ENCODE results near the gene CYSLTR2.
"Not testable (repeated sequence)": the region's sequence is repeated elsewhere in the genome, so short reads cannot be mapped to it uniquely, and the experiment has no call there.

Gene CYSLTR2

DNA sequence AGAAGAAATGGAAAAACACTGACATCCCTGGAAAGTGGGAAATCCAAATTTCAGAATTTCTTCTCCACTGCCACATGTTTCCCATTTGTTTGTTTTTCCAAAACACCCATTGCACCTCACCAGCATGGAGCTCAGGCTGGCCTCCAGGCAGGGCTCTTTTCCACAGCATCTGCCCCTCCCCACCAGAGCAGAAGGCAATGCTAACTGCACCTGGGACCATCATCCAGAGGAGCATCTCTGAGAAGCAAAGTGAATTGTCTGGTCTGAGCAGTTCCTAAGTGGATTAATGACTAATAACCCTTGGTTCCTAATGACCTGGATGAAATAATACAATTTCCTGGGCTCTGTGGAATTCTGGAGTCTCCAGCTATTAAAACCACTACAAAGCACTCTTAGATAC is 8.8 kb upstream of the CYSLTR2 start:
- no peak for DNase-seq (ENCODE audit: low read depth, low spot score)

DNA sequence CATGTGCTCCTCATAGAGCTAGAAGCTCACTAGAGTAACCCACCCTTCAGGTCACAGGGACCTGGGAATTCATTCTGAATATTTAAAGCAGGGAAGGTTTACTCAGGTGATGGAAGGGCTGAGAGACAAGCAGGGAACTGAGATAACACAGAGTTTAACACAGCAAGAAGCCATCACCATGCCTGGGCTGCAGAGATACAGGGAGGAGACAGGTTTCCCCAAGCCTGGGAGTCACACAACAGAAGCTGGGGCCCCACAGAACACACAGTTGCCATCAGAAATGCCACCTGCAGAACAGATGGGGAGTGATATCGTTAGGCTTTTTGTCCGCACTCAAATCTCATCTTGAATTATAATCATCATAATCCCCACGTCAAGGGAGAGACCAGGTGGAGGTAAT is 7.9 kb upstream of the CYSLTR2 start:
- DNase-seq (ENCODE audit: low read depth, low spot score), result no peak

DNA sequence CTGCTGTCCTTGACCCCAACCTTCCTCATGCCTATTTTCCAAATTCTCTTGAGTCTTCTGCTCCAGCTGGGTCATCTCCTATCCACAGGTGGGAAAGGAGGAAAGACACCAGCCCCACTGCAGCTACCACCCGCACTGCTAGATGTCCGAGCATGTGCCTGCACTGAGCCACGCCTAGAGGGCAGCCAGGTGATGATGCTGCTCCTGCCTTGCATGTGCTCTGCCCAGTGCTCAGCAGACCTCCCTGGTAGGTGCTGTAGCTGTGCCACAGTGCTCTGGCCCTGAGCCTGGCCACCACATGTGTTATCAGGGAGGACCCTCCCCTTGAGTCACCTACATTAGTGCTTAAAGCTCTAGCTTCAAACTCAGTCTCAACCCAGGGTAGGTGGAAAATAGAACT is 6.9 kb upstream of the CYSLTR2 start:
- DNase-seq (ENCODE audit: low read depth, low spot score), result no peak

DNA sequence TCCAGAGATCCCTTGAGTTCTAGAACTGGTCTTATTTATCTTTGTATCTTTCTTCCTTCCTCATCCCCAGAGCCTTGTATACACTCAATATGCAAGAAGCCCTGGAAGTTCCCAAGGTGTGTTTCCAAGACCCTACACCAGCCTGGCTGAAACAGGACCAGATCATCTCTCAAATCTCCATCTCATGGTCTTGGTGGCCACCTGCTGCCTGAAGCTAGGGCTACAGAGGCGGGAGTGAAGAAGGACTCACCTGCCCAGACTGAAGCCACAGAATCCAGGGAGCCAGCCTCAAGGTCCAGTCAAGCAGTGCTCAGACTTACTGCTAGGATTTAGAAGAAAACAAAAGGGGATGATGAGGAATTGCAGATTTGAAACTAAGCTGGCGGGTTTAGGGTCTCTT is 6.1 kb upstream of the CYSLTR2 start:
- no peak for DNase-seq (ENCODE audit: low read depth, low spot score)

DNA sequence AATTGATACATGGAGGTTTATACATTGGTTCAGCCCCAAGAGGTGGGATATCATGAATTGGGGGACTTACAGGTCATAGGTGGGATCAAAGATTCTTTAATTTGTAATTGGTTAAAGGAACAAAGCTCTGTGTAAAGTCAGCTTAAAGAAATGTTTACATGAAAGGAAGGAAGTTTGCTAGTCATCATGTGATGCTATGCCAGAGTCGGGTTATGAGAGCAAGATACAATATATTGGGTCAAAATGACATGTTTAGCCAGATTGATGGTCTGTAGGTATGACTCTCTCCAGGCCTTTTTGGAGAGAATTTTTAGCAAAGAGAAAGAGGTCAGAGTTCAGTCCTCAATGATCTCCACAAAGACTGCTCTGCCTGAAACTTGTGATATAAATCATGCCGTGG is 5.3 kb upstream of the CYSLTR2 start:
- DNase-seq (ENCODE audit: low read depth, low spot score), result no peak

DNA sequence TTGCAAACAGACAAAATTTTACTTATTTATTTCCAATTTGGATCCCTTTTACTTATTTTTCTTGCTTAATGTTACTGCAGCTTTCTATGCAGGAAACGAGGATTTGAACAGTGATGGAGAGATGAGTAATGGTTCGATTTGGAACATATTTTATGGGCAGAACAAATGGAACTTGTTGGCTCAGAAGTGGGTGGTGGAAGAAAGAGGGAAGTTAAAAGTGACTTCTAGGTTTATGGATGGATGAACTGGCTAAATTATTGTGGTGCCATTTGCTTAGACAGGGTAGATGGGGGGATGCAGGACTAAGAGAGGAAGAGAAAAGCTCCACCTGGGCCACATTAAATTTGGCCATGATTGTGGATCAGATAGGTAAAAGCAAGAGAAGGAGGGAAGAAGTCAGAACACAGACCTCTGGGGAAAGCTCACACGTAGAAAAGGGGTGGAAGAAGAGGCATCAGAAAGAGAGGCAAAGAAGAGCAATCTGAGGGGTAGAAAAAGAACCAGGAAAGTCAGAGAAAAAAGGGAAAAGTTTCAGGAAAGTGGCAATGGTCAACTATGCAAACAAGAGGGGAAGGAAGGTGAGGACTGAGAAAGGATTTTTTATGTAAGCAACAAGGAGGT is 768 bp upstream of the CYSLTR2 start:
- DNase-seq (ENCODE audit: low read depth, low spot score), result no peak

DNA sequence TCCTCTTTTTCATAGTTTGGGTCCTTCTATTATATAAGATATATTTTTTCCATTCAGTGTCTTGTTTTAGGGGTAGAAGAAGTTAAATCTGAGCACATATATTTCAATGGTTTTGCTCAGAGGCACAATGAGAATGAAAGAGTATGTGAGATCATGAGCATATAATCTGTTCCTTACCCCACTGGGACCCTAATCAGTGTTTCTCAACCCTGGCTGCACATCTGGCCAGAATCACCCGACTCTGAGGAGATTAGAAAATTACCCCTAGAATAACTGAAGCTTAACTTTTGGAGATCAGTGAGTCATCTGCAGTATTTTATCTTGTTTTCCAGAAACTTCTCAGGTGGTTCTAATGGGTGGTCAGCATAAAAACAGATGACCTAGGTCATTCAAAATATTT is 782 bp downstream of the CYSLTR2 start:
- DNase-seq (ENCODE audit: low read depth, low spot score), result no peak

- DNase-seq (ENCODE audit: low read depth, low spot score), result no peak
These were observed 1.6 kb downstream of the CYSLTR2 start for GRCh38 chr13:48655291-48655690.

DNA sequence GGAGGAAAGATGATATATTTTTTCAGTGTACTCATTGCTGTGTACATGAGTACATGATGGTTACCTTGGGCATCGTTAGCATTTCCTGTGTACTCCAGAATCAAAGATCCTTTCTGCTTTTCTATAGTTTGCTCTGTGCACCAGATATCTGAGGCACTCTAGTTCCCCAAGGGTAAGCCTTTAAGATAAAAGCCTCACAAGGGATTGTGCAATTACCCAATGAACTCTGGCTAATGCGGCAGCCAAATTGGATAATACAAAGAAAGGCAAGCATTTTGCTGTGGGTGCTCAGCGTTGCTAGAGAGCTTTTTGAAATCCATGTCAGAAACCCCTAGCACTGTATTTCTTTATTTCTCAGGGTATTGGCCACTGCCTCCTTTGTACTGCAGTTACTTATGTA is 2.9 kb downstream of the CYSLTR2 start:
- DNase-seq (ENCODE audit: low read depth, low spot score), result no peak

GRCh38 chr13:48660361-48661076 is 6.8 kb downstream of the CYSLTR2 start:
- DNase-seq (ENCODE audit: low read depth, low spot score), result no peak

DNA sequence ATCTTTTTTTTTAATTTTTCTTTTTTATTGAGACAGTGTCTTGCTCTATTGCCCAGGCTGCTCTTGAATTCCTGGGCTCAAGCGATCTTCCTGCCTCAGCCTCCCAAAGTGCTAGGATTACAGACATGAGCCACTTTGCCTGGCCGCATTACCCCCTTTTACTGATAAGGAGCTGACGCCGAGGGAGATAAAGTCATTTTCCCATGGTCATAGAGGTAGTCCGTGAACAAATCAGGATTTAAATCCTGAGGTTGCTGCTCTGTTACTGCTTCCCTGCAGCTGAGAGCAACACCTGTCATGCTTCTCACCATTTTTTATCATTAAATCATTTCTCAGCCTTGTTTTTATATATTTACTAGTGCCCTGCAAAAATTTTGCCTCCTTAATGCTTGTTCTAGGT is 7.4 kb downstream of the CYSLTR2 start:
- no peak for DNase-seq (ENCODE audit: low read depth, low spot score)

DNA sequence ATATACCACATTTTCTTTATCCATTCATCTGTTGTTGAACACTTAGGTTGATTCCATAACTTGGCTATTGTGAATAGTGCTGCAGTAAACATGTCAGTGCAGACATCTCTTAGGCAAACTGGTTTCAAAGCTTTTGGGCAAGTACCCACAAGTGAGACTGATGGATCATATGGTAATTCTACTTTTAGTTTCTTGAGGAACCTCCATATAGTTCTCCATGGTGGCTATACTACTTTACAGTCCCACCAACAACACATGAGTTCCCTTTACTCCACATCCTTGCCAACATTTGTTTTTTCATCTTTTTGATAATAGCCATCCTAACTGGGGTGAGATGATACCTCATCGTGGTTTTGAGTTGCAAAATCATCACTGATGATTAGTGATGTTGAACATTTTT is 8.5 kb downstream of the CYSLTR2 start:
- no peak for DNase-seq (ENCODE audit: low read depth, low spot score)

GRCh38 chr13:48667136-48667535 is 13.4 kb downstream of the CYSLTR2 start:
- DNase-seq (ENCODE audit: low read depth, low spot score), result no peak

DNA sequence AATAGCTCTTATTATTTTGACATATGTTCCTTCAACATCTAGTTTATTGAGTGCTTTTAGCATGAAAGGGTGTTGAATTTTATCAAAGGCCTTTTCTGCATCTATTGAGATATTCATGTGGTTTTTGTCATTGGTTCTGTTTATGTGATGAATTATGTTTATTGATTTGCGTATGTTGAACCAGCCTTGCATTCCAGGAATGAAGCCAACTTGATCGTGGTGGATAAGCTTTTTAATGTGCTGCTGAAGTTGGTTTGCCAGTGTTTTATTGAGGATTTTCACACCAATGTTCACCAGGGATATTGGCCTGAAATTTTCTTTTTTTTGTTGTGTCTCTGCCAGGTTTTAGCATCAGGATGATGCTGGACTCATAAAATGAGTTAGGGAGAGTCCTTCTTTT is 17.7 kb downstream of the CYSLTR2 start:
- DNase-seq (ENCODE audit: low read depth, low spot score), result not testable (repeated sequence)

DNA sequence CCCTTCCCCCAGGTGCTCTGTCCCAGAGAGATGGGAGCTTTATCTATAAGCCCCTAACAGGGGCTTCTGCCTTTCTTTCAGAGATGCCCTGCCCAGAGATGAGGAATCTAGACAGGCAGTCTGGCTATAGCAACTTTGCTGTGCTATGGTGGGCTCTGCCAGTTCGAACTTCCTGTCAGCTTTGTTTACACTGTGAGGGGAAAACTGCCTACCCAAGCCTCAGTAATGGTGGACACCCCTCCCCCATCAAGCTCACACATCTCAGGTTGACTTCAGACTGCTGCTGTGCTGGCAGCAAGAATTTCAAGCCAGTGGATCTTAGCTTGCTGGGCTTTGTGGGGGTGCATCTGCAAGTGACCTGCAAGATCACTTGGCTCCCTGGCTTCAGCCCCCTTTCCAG is 21.5 kb downstream of the CYSLTR2 start:
- no peak for DNase-seq (ENCODE audit: low read depth, low spot score)

GRCh38 chr13:48678316-48678715 is 24.6 kb downstream of the CYSLTR2 start:
- DNase-seq (ENCODE audit: low read depth, low spot score), result no peak

DNA sequence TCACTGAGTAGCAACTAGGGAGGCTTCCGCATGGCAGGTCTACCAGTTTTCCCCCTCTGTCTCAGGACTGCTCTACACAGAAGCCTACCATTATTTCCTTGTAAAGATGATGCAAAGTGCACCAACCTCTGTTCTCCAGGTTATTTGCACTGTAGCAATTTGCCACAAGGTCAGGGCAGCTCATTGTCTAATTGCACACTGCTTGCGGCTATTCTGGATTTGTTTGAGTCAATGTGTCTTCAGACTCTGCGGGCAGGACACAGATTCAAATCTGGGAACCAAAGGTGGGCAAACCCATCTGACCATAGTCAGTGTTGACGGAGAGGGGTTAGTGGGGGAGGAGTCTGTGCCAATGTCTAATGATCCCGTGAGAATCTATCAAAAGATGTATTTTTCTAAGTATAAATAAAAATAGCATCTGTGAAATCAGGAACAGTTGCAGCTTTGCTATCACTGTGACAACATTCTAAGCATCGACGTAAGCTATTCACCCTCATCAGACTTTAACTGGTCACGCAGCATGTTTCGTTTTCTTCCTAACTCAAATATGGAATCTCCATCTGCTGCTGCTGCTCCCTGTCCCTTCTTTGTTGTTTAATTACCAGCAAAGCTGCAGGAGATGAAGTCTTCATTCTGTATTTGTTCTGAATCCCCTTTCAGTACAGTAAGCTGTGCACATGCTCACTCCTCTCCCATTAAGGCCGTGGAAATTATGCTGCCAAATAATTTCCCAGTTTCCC is 26.4 kb downstream of the CYSLTR2 start:
- no peak for DNase-seq (ENCODE audit: low read depth, low spot score)

DNA sequence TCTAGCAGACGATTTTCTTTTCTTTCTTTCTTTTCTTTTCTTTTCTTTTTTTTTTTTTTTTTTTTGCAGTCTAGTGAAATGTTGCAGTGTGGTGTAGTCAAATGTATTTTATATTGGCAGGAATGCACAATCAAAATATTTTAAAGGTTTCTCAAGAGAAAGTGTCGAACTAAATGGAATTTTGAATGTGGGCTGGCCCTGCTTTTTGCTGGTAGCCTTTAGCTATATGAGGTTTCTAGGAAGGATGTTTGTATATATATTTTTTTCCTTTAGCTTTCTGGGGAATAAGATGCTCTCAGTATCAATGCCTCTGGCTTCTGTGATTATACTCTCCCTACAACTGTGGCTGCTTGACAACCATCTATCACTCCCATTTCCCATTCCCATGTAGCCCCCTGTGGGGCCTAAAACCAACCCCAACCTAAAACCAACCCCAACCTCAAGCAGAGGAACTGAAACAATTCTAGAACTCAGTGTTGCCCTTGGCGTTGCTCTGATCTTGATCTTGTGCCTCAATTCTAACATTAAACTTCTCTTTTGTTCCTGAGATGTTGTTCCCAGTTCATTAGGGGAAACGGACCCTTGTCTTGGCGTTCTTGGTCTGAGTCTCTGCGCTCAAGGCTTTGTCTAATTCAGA is 27.1 kb downstream of the CYSLTR2 start:
- no peak for DNase-seq (ENCODE audit: low read depth, low spot score)

- no peak for DNase-seq (ENCODE audit: low read depth, low spot score)
These were observed 28.2 kb downstream of the CYSLTR2 start for GRCh38 chr13:48681905-48682304.

GRCh38 chr13:48682436-48682835 is 28.7 kb downstream of the CYSLTR2 start:
- no peak for DNase-seq (ENCODE audit: low read depth, low spot score)

- no peak for DNase-seq (ENCODE audit: low read depth, low spot score)
These were observed 33.0 kb downstream of the CYSLTR2 start for GRCh38 chr13:48686636-48687210.

DNA sequence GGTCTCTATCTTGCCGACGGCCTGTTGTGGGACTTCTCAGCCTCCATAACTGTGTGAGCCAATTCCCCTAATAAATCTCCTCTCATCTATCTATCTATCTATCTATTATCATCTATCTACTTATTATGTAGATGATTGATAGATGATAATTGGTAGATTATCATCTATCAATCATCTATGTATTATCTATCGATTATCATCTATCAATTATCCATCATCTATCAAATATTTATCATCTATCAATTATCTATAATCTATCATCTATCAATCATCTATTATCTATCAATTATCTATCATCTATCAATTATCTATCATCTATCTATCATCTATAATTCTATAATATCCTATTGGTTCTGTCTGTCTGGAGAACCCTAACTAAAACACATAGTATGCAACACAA is 33.5 kb downstream of the CYSLTR2 start:
- DNase-seq (ENCODE audit: low read depth, low spot score), result no peak
